ENCODE results near the gene SP2. TPM values are rescaled to one million over a fixed set of nuclear protein-coding genes. Genes with fewer than 3 reads are reported as not detected.

Gene SP2
- total and polyA plus RNA-seq, 2 of the 13 experiments (the other 11 are each of a cell fraction or from before 2014, with no cell fraction given), result 1.4 to 4.8 TPM

DNA sequence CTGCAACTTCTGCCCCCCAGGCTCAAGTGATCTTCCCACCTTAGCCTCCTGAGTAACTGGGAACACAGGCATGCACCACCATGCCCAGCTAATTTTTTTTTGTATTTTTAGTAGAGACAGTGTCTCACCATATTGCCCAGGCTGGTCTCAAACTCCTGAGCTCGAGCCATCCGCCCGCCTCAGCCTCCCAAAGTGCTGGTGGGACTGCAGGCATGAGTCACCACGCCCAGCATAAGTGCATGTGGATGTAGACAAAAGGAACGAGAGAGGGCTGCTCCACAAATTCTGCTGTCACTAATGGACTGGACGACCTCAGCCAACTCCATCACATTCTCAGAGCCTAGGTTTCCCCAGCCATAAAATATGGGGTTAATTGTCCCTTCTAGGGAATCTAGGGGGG, 7.7 kb upstream of the SP2 start:
- no peaks in the 10 kb centered on the region for H3K79me2 ChIP-seq (ENCODE audit: insufficient read depth, low read length)
- H3K27ac ChIP-seq (ENCODE audit: extremely low read length, insufficient read depth, low read length), result no peak overlapping the region
- TF ChIP-seq, protein P1, sequence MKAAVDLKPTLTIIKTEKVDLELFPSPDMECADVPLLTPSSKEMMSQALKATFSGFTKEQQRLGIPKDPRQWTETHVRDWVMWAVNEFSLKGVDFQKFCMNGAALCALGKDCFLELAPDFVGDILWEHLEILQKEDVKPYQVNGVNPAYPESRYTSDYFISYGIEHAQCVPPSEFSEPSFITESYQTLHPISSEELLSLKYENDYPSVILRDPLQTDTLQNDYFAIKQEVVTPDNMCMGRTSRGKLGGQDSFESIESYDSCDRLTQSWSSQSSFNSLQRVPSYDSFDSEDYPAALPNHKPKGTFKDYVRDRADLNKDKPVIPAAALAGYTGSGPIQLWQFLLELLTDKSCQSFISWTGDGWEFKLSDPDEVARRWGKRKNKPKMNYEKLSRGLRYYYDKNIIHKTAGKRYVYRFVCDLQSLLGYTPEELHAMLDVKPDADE (CRISPR knock-in tag; IDR thresholded peaks at IDR 0.05), result no peak
- TF ChIP-seq ZFP36L2 (CRISPR knock-in tag; IDR thresholded peaks at IDR 0.05), result no peak
- no peak for TF ChIP-seq ARNT (IDR thresholded peaks at IDR 0.05)
- TF ChIP-seq PCBP2 (optimal IDR thresholded peaks at IDR 0.05; ENCODE audit: low read depth, low read length, poor library complexity, severe bottlenecking), result no peak
- TF ChIP-seq MIER3 (CRISPR knock-in tag; IDR thresholded peaks at IDR 0.05; ENCODE audit: borderline replicate concordance), result no peak
- no peak for TF ChIP-seq HNRNPLL (IDR thresholded peaks at IDR 0.05; ENCODE audit: low read depth, low read length, poor library complexity, severe bottlenecking)
- no peak for TF ChIP-seq PHF8 (CRISPR knock-in tag; IDR thresholded peaks at IDR 0.05)
- TF ChIP-seq CBFB (CRISPR knock-in tag; IDR thresholded peaks at IDR 0.05), result no peak
- TF ChIP-seq ZNF747 (CRISPR knock-in tag; IDR thresholded peaks at IDR 0.05; ENCODE audit: borderline replicate concordance), result no peak
- no peak for TF ChIP-seq FOXK2 (IDR thresholded peaks at IDR 0.05)
- peaks cover 27% of the 10 kb centered on the region for H3K4me1 ChIP-seq (ENCODE audit: insufficient read depth, low read length)
- H2AFZ ChIP-seq (ENCODE audit: low read length), result no peak overlapping the region
- CTCF ChIA-PET (ENCODE audit: low intra/inter-chr PET ratio, low total read pairs), result interaction anchor here (5.7 kb wide), 1 partner anchor 45 kb away, joined by 162 read pairs; the partner anchor contains the start of gene SCRN2
- no peak overlapping the region for H3K9ac ChIP-seq (ENCODE audit: insufficient read depth, low read depth, low read length)
- in situ Hi-C loops (cut with HindIII; ENCODE audit: extremely low pct_ligation_motif_present, low pct_unique_long_range_greater_than_20kb) (no loop called here), intact Hi-C loops (cut with micrococcal nuclease; ENCODE audit: unreplicated experiment) (no loop called here)
- H3K36me3 ChIP-seq (replicated peaks in 1 of 2; ENCODE audit: control insufficient read depth in 1 of 2, insufficient read depth in 2 of 2, low read length in 2 of 2), result no peaks in the 10 kb centered on the region
- no peaks in the 10 kb centered on the region for H4K20me1 ChIP-seq (ENCODE audit: insufficient read depth, low read length)
- H3K4me2 ChIP-seq (ENCODE audit: low read depth, low read length), result no peak overlapping the region
- peaks cover 3 to 25% of the 10 kb centered on the region in 2 experiments; a peak in 4 of 5 replicates for H3K27me3 ChIP-seq (ENCODE audit: control insufficient read depth in 1 of 2, insufficient read depth in 2 of 2, low read length in 2 of 2)
- no peak for ATAC-seq
- H3K4me3 ChIP-seq (replicated peaks in 1 of 3; ENCODE audit: insufficient read depth in 1 of 3, low read depth in 2 of 3, low read length in 3 of 3), result no peak overlapping the region
- BruUV-seq (replicated peaks), result no TSS peak
- H3K9me3 ChIP-seq (ENCODE audit: low read length), result no peaks in the 10 kb centered on the region
- FAIRE-seq, result no peak
- no peak for DNase-seq (ENCODE audit: low spot score)
- whole genome bisulfite sequencing (ENCODE audit: low lambda C conversion rate), result 27% methylated on average over 6 of the region's 6 CpGs
- POLR2A ChIA-PET, result interaction anchor here (1.9 kb wide), 1 partner anchor 47 kb away, joined by 21 read pairs; the partner anchor contains the start of gene SCRN2

Measured in HepG2 (cell line).